ENCODE data around the gene CAMK2D. TPM values are rescaled to one million over a fixed set of nuclear protein-coding genes. Genes with fewer than 3 reads are reported as not detected.

The CAMK2D gene
- total RNA-seq, 1 donor from 2014 or later, result 31.7 TPM

DNA sequence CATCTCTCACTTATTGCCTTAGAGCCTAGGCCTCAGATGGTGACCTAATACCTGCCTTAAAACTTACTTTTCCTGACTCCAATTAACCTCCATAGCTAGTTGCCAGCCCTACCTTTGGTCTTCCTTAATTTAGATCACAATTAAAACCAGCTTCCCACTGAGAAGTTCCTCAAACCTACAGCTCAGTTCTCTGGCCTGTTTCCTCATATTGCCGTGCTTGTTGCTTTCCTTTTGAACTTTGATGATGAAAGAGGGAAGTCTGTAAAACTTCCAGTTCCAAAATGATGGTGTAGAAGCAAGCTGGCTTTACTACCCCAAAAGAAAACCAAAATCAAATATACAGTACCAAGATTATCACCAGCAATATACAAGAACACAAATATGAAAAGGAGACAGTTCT, 28.9 kb upstream of the CAMK2D start:
- Mint-ChIP-seq H3K36me3 (peaks cover 5% of the 10 kb centered on the region), H3K4me1 (no peaks in the 10 kb centered on the region), H3K27ac (no peak overlapping the region), H3K4me3 (no peak overlapping the region), H3K9me3 (peaks cover 5% of the 10 kb centered on the region), H3K27me3 (ENCODE audit: low read depth) (no peaks in the 10 kb centered on the region)
- no peak for DNase-seq (ENCODE audit: low spot score in 2 of 2, unreplicated experiment in 2 of 2)
- TF ChIP-seq, protein P1, sequence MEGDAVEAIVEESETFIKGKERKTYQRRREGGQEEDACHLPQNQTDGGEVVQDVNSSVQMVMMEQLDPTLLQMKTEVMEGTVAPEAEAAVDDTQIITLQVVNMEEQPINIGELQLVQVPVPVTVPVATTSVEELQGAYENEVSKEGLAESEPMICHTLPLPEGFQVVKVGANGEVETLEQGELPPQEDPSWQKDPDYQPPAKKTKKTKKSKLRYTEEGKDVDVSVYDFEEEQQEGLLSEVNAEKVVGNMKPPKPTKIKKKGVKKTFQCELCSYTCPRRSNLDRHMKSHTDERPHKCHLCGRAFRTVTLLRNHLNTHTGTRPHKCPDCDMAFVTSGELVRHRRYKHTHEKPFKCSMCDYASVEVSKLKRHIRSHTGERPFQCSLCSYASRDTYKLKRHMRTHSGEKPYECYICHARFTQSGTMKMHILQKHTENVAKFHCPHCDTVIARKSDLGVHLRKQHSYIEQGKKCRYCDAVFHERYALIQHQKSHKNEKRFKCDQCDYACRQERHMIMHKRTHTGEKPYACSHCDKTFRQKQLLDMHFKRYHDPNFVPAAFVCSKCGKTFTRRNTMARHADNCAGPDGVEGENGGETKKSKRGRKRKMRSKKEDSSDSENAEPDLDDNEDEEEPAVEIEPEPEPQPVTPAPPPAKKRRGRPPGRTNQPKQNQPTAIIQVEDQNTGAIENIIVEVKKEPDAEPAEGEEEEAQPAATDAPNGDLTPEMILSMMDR (IDR thresholded peaks at IDR 0.05; ENCODE audit: unreplicated experiment), result no peak

DNA sequence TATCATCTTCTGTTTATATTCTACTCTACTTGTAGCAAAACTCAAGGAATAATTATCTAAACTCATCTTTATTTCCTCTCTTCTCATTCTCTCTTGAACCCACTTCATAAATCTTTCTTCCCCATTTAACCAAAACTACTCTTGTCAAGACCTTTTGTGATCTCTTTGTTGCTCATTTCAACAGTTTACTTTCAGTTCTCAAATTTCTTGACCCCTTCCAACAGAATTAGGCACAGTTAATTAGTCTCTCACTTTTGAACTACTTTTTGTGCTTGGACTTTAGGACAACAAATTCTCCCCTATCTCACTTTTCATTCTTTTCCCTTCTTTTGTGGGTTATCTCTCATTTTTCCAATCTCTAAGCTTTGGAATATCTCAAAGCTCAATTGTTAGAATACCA, 27.4 kb upstream of the CAMK2D start:
- Mint-ChIP-seq H3K36me3 (peaks cover 5% of the 10 kb centered on the region), H3K9me3 (no peaks in the 10 kb centered on the region), H3K27me3 (ENCODE audit: low read depth) (no peaks in the 10 kb centered on the region), H3K27ac (no peak overlapping the region), H3K4me1 (no peaks in the 10 kb centered on the region), H3K4me3 (no peak overlapping the region)
- TF ChIP-seq, protein P1 (IDR thresholded peaks at IDR 0.05; ENCODE audit: unreplicated experiment), result no peak
- no peak for DNase-seq (ENCODE audit: low spot score in 2 of 2, unreplicated experiment in 2 of 2)

DNA sequence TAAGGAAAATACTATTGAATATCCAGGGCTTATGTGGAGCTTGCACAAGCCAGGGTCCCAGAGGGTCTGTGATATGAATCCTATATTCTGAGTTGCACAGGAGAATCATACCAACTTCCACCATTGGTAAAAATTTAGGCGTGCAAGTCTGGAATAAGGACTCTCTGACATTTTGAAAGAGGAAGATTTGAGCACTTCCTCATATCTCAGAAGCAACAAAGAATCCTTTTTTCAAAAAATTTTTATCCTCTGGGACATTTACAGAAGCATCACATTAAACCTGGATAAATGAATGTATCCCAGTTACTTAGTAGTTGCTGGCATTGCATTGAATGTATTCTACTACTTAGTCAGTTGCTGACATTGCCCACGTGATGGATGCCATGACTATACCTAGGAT, 24.2 kb upstream of the CAMK2D start:
- peaks cover 5% of the 10 kb centered on the region for H3K9me3 Mint-ChIP-seq
- no peaks in the 10 kb centered on the region for H3K4me1 Mint-ChIP-seq
- H3K4me3 Mint-ChIP-seq, result no peak overlapping the region
- TF ChIP-seq, protein P1 (IDR thresholded peaks at IDR 0.05; ENCODE audit: unreplicated experiment), result no peak
- H3K27ac Mint-ChIP-seq, result no peak overlapping the region
- H3K27me3 Mint-ChIP-seq (ENCODE audit: low read depth), result no peaks in the 10 kb centered on the region
- H3K36me3 Mint-ChIP-seq, result no peaks in the 10 kb centered on the region
- DNase-seq (ENCODE audit: low spot score in 2 of 2, unreplicated experiment in 2 of 2), result no peak

DNA sequence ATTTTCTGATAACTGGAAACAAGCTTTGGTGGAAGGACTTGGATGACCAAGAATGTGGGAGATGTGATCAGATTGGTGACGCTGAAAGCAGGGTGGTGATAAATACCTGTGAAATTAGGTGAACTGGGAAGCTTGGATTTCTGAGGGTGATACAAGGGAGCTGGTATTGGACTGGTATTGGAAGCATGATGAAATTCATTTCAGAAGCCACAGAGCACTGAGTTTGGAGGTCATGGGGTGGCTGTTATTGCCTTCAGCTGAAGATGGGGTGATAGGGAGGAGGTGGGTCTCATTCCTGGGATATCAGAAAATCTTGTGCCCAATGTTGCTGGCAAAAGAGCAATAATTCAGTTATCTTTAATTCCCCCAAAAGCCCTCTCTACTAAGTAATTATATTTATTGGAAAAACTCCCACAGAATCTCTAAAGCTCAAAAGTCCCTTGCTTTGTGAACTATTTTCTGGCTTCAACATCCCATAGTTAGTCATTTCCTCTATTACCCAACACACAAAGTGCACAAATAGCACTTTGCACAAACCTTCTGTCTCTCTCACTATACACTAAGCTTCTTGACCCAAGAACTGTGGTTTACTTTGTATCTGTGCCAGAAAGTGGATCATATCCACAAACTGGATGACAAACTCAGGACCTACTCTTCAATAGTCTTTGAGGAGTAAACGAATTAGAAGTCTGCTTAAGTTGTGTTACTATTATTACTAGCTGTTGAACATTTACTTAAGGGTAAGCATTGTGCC, 23.1 kb upstream of the CAMK2D start:
- Mint-ChIP-seq H3K4me3 (no peak overlapping the region), H3K9me3 (peaks cover 5% of the 10 kb centered on the region), H3K36me3 (no peaks in the 10 kb centered on the region), H3K4me1 (no peaks in the 10 kb centered on the region), H3K27ac (no peak overlapping the region), H3K27me3 (ENCODE audit: low read depth) (no peaks in the 10 kb centered on the region)
- no peak for DNase-seq (ENCODE audit: low spot score in 2 of 2, unreplicated experiment in 2 of 2)
- TF ChIP-seq, protein P1 (IDR thresholded peaks at IDR 0.05; ENCODE audit: unreplicated experiment), result no peak

DNA sequence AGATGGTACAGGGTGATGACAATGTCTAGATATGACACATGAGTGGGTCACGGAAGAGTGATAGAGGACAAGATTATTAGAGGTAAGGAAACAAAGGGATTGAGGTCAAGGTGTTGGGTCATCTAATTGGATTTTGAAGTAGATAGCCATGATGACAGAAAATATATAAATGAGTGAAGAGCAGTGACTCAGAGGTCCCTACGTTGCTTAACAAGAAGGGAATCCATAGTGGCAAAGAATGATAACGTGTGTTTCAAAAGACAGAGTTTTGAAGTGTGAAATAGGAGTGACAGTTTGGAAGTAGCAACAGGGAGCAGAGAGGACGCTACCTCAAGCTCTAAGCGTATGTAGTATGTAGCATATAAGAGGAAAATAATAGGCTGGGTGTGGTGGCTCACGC, 22.2 kb upstream of the CAMK2D start:
- TF ChIP-seq, protein P1 (IDR thresholded peaks at IDR 0.05; ENCODE audit: unreplicated experiment), result no peak
- DNase-seq (ENCODE audit: low spot score in 2 of 2, unreplicated experiment in 2 of 2), result no peak
- Mint-ChIP-seq H3K9me3 (peaks cover 5% of the 10 kb centered on the region), H3K36me3 (no peaks in the 10 kb centered on the region), H3K4me3 (no peak overlapping the region), H3K27me3 (ENCODE audit: low read depth) (no peaks in the 10 kb centered on the region), H3K27ac (no peak overlapping the region), H3K4me1 (no peaks in the 10 kb centered on the region)

Measured in mesothelial cell of epicardium (in vitro differentiated cells).